HEK293 (cell line): ENCODE results near the gene RIC3.

Source experiments
- CTCF ChIA-PET: fragments of 350-600 bp; formaldehyde crosslinking; extraction: SDS; loops from one replicate; lab custom pipeline; 2021; ENCODE audit warnings: antibody characterized with exemption; lab: Yijun Ruan, JAX
- POLR2A ChIA-PET: fragments of 300-600 bp; formaldehyde crosslinking; extraction: SDS; loops from one replicate; lab custom pipeline; 2020; ENCODE audit warnings: antibody characterized with exemption, inconsistent platforms; lab: Yijun Ruan, JAX
- H3K27ac ChIP-seq: fragments of 200-500 bp; sonication (Bioruptor generic); 2 replicates; pipeline ENCODE4 v1.5.1; 2014; ENCODE audit warnings: low read depth, low read length, control low read depth, inconsistent platforms; ENCODE audit errors: extremely low read depth
- H3K36me3 ChIP-seq, 2 experiments: fragments of 200-500 bp in 1 of 2; sonication (Bioruptor generic) in 1 of 2; 1 replicate in 1 of 2; 2 replicates in 1 of 2; pipeline ENCODE4 v1.5.1; 2014 to 2017; ENCODE audit warnings: inconsistent platforms in 2 of 2, low read length in 2 of 2; ENCODE audit not compliant: control insufficient read depth in 2 of 2, insufficient read depth in 1 of 2
- H3K4me1 ChIP-seq: fragments of 200-500 bp; sonication (Bioruptor generic); 2 replicates; pipeline ENCODE4 v1.5.1; 2014; ENCODE audit warnings: mild to moderate bottlenecking, low read length, inconsistent platforms; ENCODE audit not compliant: control insufficient read depth, insufficient read depth
- H3K4me3 ChIP-seq: 2 replicates; pipeline ENCODE4 v1.5.1; 2011; ENCODE audit warnings: low read depth, mild to moderate bottlenecking, control low read depth, low read length, moderate library complexity
- H3K9me3 ChIP-seq: fragments of 200-500 bp; sonication (Bioruptor generic); 2 replicates; pipeline ENCODE4 v1.5.1; 2014; ENCODE audit warnings: low read depth, low read length, inconsistent platforms; ENCODE audit not compliant: control insufficient read depth, insufficient read depth
- HOXA7 ChIP-seq: sonication (generic); formaldehyde crosslinking; IDR thresholded peaks from 2 replicates; pipeline ENCODE4 v1.8.1; 2022; ENCODE audit warnings: missing genetic modification reagents, borderline replicate concordance
- KLF1 ChIP-seq: fragments of 450-650 bp; formaldehyde crosslinking; IDR thresholded peaks from 2 replicates; pipeline ENCODE4 v1.5.1; 2016; ENCODE audit warnings: missing biosample characterization, missing genetic modification characterization
- KLF10 ChIP-seq: fragments of 450-650 bp; IDR thresholded peaks from 2 replicates; pipeline ENCODE4 v1.5.1; 2018; ENCODE audit warnings: missing biosample characterization, mild to moderate bottlenecking, missing genetic modification characterization
- SCRT1 ChIP-seq: fragments of 450-650 bp; formaldehyde crosslinking; IDR thresholded peaks from 2 replicates; pipeline ENCODE4 v1.5.1; 2016; ENCODE audit warnings: missing biosample characterization, missing genetic modification characterization, borderline replicate concordance
- ZEB2 ChIP-seq: fragments of 450-650 bp; formaldehyde crosslinking; IDR thresholded peaks from 2 replicates; pipeline ENCODE4 v1.5.1; 2016; ENCODE audit warnings: missing biosample characterization, missing genetic modification characterization
- ZFP3 ChIP-seq: fragments of 450-650 bp; formaldehyde crosslinking; IDR thresholded peaks from 2 replicates; pipeline ENCODE4 v1.5.1; 2016; ENCODE audit warnings: low read depth, missing biosample characterization, missing genetic modification characterization
- ZIC2 ChIP-seq: fragments of 450-650 bp; formaldehyde crosslinking; IDR thresholded peaks from 2 replicates; pipeline ENCODE4 v1.5.1; 2016; ENCODE audit warnings: missing biosample characterization, missing genetic modification characterization
- ZNF341 ChIP-seq: fragments of 450-650 bp; formaldehyde crosslinking; IDR thresholded peaks from 2 replicates; pipeline ENCODE4; 2016; ENCODE audit warnings: low read depth, missing biosample characterization, missing genetic modification characterization
- ZNF354C ChIP-seq: fragments of 450-650 bp; formaldehyde crosslinking; IDR thresholded peaks from 2 replicates; pipeline ENCODE4 v1.5.1; 2016; ENCODE audit warnings: missing biosample characterization, missing genetic modification characterization, low read depth, borderline replicate concordance
- ZNF366 ChIP-seq: fragments of 450-650 bp; formaldehyde crosslinking; conservative IDR thresholded peaks from 2 replicates; pipeline ENCODE4 v1.5.1; 2016; ENCODE audit warnings: missing biosample characterization, missing genetic modification characterization
- ZNF423 ChIP-seq: fragments of 450-650 bp; formaldehyde crosslinking; IDR thresholded peaks from 2 replicates; pipeline ENCODE4 v1.5.1; 2016; ENCODE audit warnings: missing biosample characterization, missing genetic modification characterization
- ZNF555 ChIP-seq: fragments of 450-650 bp; formaldehyde crosslinking; conservative IDR thresholded peaks from 2 replicates; pipeline ENCODE4 v1.5.1; 2017; ENCODE audit warnings: missing biosample characterization, mild to moderate bottlenecking, missing genetic modification characterization, inconsistent platforms
- ZNF600 ChIP-seq: fragments of 450-650 bp; formaldehyde crosslinking; IDR thresholded peaks from 2 replicates; pipeline ENCODE4 v1.5.1; 2016; ENCODE audit warnings: missing biosample characterization, missing genetic modification characterization
- ZNF624 ChIP-seq: fragments of 450-650 bp; formaldehyde crosslinking; IDR thresholded peaks from 2 replicates; pipeline ENCODE4 v1.5.1; 2017; ENCODE audit warnings: missing biosample characterization, missing genetic modification characterization
- ZNF654 ChIP-seq: fragments of 450-650 bp; formaldehyde crosslinking; IDR thresholded peaks from 2 replicates; pipeline ENCODE4 v1.5.1; 2016; ENCODE audit warnings: low read depth, missing biosample characterization, missing genetic modification characterization
- ZNF670 ChIP-seq: fragments of 450-650 bp; formaldehyde crosslinking; IDR thresholded peaks from 2 replicates; pipeline ENCODE4 v1.5.1; 2016; ENCODE audit warnings: missing biosample characterization, missing genetic modification characterization, low read depth
- ZNF777 ChIP-seq: fragments of 450-650 bp; formaldehyde crosslinking; IDR thresholded peaks from 2 replicates; pipeline ENCODE4 v1.5.1; 2017; ENCODE audit warnings: missing biosample characterization, missing genetic modification characterization, borderline replicate concordance
- ZNF791 ChIP-seq: fragments of 450-650 bp; formaldehyde crosslinking; IDR thresholded peaks from 2 replicates; pipeline ENCODE4 v1.5.1; 2016; ENCODE audit warnings: missing biosample characterization, missing genetic modification characterization
- ZSCAN23 ChIP-seq: fragments of 450-650 bp; formaldehyde crosslinking; IDR thresholded peaks from 2 replicates; pipeline ENCODE4 v1.5.1; 2016; ENCODE audit warnings: missing biosample characterization, missing genetic modification characterization
- TF ChIP-seq, protein P1 (sequence below): fragments of 450-650 bp; formaldehyde crosslinking; IDR thresholded peaks from 2 replicates; pipeline ENCODE4 v1.5.1; 2016; ENCODE audit warnings: missing biosample characterization, missing genetic modification characterization
- TF ChIP-seq, protein P2 (sequence below): fragments of 450-650 bp; formaldehyde crosslinking; IDR thresholded peaks from 2 replicates; pipeline ENCODE4; 2016; ENCODE audit warnings: missing biosample characterization, missing genetic modification characterization
- TF ChIP-seq, protein P3 (sequence below): fragments of 450-650 bp; formaldehyde crosslinking; IDR thresholded peaks from 2 replicates; pipeline ENCODE4 v1.5.1; 2016; ENCODE audit warnings: missing biosample characterization, missing genetic modification characterization

Gene RIC3

DNA sequence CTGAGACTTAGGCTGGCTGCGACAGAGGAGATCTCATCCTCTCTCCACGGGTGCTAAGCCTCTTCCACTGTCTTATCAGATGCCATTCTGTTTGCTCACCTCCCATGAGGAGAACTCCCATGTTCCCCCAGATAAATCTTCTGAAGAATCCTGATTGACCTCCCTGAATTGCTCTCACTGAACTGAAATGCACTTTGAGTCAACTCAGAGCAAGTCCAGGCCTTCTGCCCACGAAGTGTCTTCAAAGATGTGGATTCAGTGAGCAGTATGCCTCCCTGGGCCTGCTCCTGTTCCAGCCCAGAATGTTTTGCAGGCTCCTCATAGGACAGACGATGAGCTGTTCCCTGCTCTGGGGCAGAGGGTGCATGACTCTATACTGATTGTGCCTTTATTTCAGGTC lies 70.5 kb downstream of the RIC3 start:
- H3K27ac ChIP-seq: no peak overlapping the region
- H3K36me3 ChIP-seq: peaks cover 0 to 100% of the 10 kb centered on the region in 2 experiments; a peak in 1 of 3 replicates
- H3K4me1 ChIP-seq: no peaks in the 10 kb centered on the region
- no peak overlapping the region for H3K4me3 ChIP-seq
- ChIA-PET CTCF (interaction anchor here (0.6 to 19.6 kb wide), 18 partner anchors 10 to 467 kb away, joined by 3 to 532 read pairs (median 9); partner anchors contain the start of genes EIF3F and TUB), POLR2A (interaction anchor here (1.3 to 1.4 kb wide), 2 partner anchors 95 to 111 kb away, joined by 3 read pairs; partner anchors contain the start of gene EIF3F)
- H3K9me3 ChIP-seq: no peaks in the 10 kb centered on the region
- TF ChIP-seq SCRT1 (tag by site-specific recombination) (no peak), ZNF555 (no peak), ZNF791 (no peak), ZNF600 (tag by site-specific recombination) (no peak), ZIC2 (tag by site-specific recombination) (no peak), ZNF423 (tag by site-specific recombination) (no peak), ZEB2 (tag by site-specific recombination) (no peak), KLF1 (tag by site-specific recombination) (no peak)
- TF ChIP-seq, protein P1, sequence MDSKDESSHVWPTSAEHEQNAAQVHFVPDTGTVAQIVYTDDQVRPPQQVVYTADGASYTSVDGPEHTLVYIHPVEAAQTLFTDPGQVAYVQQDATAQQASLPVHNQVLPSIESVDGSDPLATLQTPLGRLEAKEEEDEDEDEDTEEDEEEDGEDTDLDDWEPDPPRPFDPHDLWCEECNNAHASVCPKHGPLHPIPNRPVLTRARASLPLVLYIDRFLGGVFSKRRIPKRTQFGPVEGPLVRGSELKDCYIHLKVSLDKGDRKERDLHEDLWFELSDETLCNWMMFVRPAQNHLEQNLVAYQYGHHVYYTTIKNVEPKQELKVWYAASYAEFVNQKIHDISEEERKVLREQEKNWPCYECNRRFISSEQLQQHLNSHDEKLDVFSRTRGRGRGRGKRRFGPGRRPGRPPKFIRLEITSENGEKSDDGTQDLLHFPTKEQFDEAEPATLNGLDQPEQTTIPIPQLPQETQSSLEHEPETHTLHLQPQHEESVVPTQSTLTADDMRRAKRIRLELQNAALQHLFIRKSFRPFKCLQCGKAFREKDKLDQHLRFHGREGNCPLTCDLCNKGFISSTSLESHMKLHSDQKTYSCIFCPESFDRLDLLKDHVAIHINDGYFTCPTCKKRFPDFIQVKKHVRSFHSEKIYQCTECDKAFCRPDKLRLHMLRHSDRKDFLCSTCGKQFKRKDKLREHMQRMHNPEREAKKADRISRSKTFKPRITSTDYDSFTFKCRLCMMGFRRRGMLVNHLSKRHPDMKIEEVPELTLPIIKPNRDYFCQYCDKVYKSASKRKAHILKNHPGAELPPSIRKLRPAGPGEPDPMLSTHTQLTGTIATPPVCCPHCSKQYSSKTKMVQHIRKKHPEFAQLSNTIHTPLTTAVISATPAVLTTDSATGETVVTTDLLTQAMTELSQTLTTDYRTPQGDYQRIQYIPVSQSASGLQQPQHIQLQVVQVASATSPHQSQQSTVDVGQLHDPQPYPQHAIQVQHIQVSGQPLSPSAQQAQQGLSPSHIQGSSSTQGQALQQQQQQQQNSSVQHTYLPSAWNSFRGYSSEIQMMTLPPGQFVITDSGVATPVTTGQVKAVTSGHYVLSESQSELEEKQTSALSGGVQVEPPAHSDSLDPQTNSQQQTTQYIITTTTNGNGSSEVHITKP (tag by site-specific recombination): no peak
- TF ChIP-seq, protein P2, sequence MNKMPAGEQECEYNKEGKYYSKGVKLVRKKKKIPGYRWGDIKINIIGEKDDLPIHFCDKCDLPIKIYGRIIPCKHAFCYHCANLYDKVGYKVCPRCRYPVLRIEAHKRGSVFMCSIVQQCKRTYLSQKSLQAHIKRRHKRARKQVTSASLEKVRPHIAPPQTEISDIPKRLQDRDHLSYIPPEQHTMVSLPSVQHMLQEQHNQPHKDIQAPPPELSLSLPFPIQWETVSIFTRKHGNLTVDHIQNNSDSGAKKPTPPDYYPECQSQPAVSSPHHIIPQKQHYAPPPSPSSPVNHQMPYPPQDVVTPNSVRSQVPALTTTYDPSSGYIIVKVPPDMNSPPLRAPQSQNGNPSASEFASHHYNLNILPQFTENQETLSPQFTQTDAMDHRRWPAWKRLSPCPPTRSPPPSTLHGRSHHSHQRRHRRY (tag by site-specific recombination): no peak

DNA sequence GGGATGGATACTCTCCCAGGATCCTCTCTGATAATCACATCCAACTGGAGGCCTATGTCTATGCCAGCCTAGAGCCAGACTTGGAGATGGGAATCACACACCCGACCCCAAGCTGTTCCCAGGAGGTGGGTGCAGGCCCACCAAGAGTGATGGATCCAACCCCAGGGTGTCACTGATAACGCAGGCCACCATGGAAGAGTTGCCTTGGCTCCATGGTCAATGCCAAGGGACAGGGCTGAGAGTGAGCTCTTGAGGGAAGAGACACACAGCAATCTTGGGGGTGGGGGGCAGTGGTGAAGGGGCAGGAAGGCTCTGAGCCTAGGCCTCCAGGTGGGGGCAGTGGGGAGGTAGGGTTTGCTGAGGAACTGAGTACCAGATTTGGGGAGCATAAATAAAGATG lies 70.9 kb downstream of the RIC3 start:
- Histone ChIP-seq H3K36me3 (peaks cover 0 to 100% of the 10 kb centered on the region in 2 experiments; a peak in 1 of 3 replicates), H3K4me1 (no peaks in the 10 kb centered on the region), H3K9me3 (no peaks in the 10 kb centered on the region), H3K4me3 (no peak overlapping the region), H3K27ac (no peak overlapping the region)
- ChIA-PET POLR2A (interaction anchor here (0.6 to 1.3 kb wide), 2 partner anchors 15 to 111 kb away, joined by 3 to 4 read pairs; partner anchors contain the start of gene EIF3F), CTCF (interaction anchor here (0.6 to 19.6 kb wide), 11 partner anchors 11 to 401 kb away, joined by 3 to 532 read pairs (median 11); no protein-coding TSS in a partner anchor)
- TF ChIP-seq ZNF670 (tag by site-specific recombination): no peak
- TF ChIP-seq, protein P3, sequence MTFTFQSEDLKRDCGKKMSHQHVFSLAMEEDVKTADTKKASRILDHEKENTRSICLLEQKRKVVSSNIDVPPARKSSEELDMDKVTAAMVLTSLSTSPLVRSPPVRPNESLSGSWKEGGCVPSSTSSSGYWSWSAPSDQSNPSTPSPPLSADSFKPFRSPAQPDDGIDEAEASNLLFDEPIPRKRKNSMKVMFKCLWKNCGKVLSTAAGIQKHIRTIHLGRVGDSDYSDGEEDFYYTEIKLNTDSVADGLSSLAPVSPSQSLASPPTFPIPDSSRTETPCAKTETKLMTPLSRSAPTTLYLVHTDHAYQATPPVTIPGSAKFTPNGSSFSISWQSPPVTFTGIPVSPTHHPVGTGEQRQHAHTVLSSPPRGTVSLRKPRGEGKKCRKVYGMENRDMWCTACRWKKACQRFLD (tag by site-specific recombination): no peak
- no peak for TF ChIP-seq KLF10 (tag by site-specific recombination)
- TF ChIP-seq ZFP3 (tag by site-specific recombination): no peak
- no peak for TF ChIP-seq ZNF624 (tag by site-specific recombination)
- no peak for TF ChIP-seq ZSCAN23 (tag by site-specific recombination)
- TF ChIP-seq ZNF366 (tag by site-specific recombination): no peak
- no peak for TF ChIP-seq HOXA7 (CRISPR knock-in tag)
- TF ChIP-seq ZNF341 (tag by site-specific recombination): no peak
- TF ChIP-seq ZNF777: no peak
- TF ChIP-seq ZNF654 (tag by site-specific recombination): no peak
- TF ChIP-seq ZNF354C (tag by site-specific recombination): no peak
- no peak for TF ChIP-seq ZIC2 (tag by site-specific recombination)
